GM12873 (cell line): ENCODE data around the gene GPR176.

Experiments
- TF ChIP-seq, protein P1 (sequence below): IDR thresholded peaks from 2 replicates; pipeline ENCODE4 v1.5.1; 2012; ENCODE audit warnings: low read depth, mild to moderate bottlenecking, moderate library complexity, low read length, control low read depth; ENCODE audit not compliant: insufficient read depth; ENCODE audit errors: missing control alignments

The GPR176 gene

DNA sequence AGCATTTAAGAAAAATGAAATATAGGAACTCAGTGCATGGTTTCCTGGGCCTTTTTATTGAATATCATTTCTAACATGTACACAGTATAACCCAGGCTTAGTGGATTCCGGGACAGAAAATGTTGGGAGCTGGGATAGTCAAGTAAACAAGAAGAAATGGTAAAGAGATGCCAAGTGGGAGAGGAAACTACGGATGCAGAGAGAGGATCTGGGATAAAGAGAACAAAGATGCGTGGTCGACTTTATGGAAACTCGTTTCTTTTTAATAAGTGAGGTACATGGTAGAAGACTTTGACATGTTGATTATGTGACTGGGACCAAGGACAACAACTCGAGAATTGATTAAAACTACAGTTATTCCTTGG is 1.2 kb upstream of the GPR176 start:
- TF ChIP-seq, protein P1, sequence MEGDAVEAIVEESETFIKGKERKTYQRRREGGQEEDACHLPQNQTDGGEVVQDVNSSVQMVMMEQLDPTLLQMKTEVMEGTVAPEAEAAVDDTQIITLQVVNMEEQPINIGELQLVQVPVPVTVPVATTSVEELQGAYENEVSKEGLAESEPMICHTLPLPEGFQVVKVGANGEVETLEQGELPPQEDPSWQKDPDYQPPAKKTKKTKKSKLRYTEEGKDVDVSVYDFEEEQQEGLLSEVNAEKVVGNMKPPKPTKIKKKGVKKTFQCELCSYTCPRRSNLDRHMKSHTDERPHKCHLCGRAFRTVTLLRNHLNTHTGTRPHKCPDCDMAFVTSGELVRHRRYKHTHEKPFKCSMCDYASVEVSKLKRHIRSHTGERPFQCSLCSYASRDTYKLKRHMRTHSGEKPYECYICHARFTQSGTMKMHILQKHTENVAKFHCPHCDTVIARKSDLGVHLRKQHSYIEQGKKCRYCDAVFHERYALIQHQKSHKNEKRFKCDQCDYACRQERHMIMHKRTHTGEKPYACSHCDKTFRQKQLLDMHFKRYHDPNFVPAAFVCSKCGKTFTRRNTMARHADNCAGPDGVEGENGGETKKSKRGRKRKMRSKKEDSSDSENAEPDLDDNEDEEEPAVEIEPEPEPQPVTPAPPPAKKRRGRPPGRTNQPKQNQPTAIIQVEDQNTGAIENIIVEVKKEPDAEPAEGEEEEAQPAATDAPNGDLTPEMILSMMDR: no peak

DNA sequence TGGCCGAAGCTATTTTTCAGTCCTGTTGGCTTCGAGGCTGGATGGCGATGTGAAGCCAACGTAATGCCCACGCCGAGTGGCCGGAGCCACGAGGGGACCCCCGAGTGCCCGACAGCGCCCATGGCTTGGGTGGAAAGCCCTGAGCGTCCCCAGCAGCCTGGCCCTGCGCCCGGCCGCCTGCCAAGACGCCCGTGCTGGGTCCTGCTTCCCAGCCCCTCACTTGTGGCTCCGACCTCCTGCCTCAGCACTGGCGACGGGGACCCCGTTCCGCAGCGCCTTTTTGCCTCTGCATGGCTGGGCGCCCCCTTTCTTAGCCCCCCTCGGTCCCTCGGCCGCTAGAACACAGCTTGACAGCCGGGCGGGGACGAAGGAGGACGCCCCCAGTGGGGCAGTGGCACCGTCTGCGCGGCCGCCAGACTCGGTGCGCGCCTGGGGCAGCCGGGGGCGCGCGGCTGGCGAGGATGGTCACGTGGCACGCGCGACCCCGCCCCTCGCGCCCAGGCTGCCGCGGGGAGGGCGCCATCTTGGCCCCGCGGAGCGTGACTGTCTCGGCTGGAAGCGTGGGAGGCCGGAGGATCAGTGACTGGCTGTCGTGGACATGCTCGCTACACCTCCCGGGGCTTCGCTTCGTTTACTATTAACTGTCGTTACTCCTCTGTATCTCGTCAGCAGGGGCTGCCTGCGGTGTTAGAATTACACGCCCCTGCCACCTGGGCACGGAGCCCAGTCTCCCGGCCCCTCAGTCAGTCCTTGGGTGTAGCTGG is 626 bp upstream of the GPR176 start:
- TF ChIP-seq, protein P1: no peak

DNA sequence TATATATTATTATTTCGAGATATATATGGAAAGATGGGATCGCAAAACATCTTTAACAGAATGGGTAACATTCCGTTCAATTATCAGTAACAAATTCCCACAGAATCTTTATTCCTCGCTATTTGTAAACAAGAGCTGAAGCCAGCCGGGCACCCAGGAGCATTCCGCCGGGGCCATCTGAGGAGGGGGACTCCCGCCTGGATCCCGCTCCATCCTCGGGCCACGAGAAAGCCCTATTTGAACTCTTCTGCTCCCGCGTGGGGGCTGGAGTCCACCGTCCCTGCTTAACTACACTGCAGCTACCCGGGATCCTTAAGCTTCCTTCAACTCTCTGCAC is 687 bp downstream of the GPR176 start:
- TF ChIP-seq, protein P1: no peak

DNA sequence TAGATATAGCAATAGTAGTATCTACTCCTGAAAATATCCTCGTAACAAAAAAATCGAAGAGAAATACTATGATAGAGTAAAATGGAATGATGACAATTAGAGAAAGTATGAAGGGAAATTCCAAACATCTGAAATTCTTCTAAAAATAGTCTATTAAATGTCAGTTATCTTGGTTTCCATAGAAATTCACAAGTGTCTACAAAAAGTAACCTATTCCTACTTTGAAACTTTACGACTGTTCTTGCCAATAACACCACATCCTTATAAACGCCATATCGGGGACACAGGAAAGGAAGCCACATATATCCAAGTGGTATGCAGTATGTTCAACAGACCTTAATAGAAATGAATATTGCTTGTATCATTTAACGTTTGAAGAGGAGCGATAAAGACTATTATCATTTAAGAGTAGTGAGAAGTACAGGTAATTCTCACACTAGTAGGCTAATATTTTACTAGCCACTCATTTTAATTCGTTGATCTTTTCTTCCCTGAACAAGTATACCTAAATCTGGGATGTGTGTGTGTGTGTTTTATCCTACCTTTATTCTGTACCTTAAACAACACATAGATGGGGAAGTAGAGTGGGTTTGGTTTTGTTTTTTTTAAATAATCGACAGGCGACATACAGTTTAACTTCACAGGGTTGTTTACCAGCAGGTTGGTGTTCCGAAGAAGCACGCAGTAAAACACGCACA is 1.2 kb downstream of the GPR176 start:
- TF ChIP-seq, protein P1: no peak

- TF ChIP-seq, protein P1: no peak
These were observed 5.1 kb downstream of the GPR176 start for GRCh38 chr15:39914977-39915376.

DNA sequence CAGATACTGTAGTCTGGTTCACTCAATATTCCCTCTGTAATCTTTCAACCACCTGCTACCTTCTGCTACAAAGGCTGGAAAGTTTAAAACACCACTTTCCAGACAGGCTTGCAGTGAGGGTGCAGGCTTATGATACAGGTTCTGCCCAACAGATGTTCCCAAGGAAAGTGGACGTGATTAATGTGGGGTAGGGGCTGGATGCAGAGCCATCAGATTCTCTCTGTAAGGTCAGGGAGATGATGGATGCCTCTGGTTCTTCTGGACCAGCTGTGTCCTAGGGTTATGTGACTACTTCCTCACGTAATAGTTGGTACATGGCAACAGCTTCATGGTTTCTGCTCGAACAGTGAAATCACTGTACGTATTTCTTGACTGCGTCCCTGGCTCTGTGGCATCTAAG is 11.1 kb downstream of the GPR176 start:
- TF ChIP-seq, protein P1: no peak

DNA sequence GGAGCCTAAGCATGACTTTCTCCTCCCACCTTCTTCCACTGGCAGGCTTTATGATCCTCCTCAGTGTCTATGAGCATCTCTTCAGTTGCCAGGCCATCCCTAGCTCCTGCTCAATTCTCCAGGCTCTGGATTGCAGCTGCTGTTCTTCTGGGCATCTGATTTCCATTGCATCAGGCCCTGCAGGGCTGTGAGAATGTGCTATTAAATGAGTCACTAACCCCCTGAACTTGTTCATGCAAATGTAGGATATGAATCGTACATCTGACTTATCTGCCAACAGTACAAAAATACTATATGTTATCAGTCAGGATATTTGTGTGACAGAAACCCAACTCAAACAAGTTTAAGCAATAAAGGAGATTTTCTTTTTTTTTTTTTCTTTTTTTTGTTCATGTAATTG is 11.9 kb downstream of the GPR176 start:
- TF ChIP-seq, protein P1: no peak
